HG02642 (cell line): ENCODE measurements around the gene SORBS2.

Experiments used
- ATAC-seq: cut with Tn5 transposase; IDR thresholded peaks from one replicate; pipeline ENCODE4 v1.9.1; 2021; ENCODE audit warnings: mild to moderate bottlenecking; ENCODE audit not compliant: unreplicated experiment, poor library complexity

Gene SORBS2

DNA sequence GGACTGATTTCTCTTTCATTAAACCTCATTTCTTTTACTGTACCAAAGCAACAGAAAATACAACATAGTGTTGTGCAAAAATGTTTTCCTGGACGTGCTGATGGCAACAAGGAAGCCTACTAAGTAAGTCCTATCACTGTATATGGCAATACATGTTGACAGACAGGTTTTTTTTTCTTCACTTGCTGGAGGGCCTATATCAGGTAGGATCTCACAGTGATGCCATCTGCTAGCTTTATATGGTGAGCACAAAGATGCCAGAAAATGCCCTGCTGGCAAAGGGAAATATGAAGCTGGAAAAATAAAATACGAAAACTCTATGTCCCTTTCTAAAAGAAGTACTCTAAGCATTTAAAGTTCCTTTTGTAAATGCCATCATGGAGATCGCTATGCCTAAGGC, 157.7 kb downstream of the SORBS2 start:
- ATAC-seq = no peak

- no peak for ATAC-seq
Observed at GRCh38 chr4:185651851-185652250, 160.1 kb downstream of the SORBS2 start.

- ATAC-seq = no peak
Observed at GRCh38 chr4:185651137-185651677, 160.8 kb downstream of the SORBS2 start.

GRCh38 chr4:185648631-185649030, 163.4 kb downstream of the SORBS2 start:
- no peak for ATAC-seq

GRCh38 chr4:185645403-185645802, 166.6 kb downstream of the SORBS2 start:
- ATAC-seq = no peak

- no peak for ATAC-seq
Observed at GRCh38 chr4:185644408-185644807, 167.6 kb downstream of the SORBS2 start.

- no peak for ATAC-seq
Observed at GRCh38 chr4:185642907-185643306, 169.1 kb downstream of the SORBS2 start.

- no peak for ATAC-seq
Observed at GRCh38 chr4:185640811-185641675, 171.0 kb downstream of the SORBS2 start.

DNA sequence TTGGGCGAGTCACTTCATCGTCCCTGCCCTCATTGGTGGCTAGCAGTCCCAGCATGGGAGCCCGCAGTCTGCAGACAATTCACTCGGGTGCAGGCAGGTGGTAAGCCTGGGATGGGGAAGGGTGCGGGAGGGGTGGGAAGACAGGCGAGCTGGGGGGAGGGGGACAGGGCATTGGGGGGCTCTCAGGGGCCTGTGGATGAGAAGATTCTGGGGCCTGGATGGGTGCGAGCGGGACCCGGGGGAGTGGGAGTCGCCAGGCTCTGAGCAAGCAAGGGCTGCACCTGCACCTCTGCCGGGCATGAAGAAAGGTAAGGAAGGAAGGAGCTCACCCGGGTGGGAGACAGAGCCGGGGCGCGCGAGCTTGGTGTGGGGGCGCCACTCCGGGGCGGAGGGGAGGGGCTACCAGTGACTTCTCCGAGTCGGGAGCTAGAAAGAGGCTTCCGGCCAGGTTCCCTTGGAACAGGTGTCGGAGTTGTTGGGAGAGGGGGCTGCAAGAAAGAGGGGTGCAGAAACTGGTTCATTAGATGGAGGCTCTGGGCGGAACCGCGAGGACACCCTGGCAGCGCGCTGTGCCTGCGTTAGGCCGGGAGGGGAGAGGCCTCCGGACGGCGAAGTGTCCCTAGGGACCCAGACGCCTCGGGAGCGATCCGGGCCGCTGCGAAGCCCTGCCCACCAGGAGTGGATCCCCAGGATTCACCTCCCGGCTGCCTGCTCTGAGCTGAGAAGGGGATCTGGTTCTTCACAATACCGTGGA, 173.3 kb downstream of the SORBS2 start:
- no peak for ATAC-seq

DNA sequence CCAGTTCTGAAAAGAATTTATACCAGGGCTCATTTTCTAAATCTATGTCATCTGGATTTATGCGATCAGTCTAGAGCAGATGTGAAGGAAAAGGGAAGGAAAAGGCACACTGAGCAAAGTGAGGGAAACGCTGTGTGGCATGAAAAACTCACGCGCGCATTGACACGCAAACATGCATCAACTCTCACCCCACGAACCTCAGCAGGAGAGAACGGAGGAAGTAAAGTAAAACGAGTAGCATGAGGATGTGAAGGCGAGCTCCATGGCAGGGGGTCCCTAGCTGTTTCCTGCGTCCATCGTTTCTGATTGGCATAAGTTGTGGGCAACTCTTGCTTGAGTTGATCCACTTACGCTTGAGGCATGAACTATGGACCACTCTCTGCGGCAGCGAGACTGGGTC, 173.9 kb downstream of the SORBS2 start:
- ATAC-seq = no peak

DNA sequence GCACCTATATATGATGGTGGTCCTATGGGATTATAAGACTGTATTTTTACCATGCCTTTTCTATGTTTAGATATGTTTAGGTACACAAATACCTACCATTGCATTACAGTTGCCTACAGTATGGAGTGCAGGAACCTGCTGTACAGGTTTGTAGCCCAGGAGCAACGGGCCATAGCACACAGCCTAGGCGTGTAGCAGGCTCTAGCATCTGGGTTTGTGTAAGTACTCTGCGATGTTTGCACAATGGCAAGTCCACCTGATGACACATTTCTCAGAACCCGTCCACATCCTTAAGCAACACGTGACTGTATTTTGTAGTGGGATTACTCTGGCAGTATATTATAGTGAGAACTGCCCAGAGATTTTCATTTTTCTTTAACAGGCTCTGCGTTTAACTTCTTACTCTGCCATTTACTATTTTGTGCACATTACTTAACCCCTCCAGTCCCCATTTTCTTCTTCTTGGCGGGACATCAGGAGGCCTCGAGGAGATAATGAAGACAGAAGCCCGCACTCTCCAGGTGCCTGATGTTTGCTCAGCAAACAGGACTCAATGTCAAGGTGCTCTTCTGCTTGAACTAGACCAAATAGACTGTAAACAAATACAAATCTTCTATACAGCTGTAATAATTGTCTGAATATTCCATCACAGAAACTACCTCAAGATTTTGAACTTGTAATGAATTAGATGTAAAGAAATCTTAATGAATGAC, 174.7 kb downstream of the SORBS2 start:
- ATAC-seq = no peak

- ATAC-seq = no peak
Observed at GRCh38 chr4:185634066-185634652, 177.8 kb downstream of the SORBS2 start.

GRCh38 chr4:185626798-185627197, 185.2 kb downstream of the SORBS2 start:
- no peak for ATAC-seq

- ATAC-seq = no peak
Observed at GRCh38 chr4:185625503-185625902, 186.5 kb downstream of the SORBS2 start.

- ATAC-seq = no peak
Observed at GRCh38 chr4:185624259-185624589, 187.8 kb downstream of the SORBS2 start.

DNA sequence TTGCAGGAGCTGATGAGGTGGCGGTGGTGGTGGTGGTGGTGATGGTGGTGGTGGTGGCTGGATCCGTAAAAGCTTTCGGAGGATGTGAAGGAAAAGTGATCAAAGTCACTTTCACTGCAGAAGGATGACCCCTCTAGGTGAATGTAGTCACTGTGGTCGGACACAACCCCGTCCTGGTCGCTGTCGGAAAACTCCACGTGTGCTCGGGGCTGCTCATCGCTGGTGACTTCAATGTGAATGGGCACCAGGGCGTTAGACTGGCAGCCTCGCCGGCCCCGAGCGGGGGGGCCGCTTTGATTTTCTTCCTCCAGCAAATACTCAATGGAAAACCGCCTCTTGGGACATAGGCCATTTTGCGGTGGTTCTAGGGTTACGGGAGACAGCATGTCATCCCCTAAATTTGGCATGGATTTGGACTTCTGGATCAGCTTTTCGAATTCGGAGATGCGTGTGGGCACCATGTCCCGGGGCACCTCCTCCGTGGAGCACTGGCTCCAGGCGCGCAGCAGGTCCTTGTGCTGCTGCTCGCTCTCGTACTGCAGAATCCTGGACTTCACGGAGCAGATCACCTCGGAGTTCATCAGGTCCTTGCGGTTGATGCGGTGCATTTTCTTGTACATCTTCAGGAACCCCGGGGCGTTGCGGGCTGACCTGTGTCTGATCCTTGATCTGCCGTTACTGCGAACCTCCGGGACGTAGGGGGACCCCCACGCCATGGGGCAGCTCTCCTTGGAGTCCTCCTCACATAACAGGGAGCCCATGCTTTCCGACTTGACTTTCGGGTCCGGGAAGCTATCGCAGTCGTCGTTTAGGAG, 188.3 kb downstream of the SORBS2 start:
- ATAC-seq = no peak

DNA sequence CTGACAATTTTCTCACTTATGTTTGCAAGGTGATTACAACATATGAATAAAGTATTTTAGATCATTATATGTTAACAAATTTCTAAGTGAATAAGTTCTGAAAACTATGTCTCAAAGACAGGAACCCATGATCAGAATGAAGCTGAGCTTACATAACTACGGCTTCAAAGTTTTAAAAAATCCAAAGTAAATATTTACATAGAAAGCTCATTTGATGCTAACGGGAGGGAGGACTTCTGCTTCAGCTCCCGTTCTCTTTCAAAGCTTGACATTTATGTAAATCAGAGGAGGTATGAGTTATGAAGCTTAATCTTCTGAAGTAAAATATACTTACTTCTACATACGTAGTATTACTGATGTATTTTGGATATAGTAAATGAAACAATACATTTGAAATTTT, 203.8 kb downstream of the SORBS2 start:
- ATAC-seq = no peak

DNA sequence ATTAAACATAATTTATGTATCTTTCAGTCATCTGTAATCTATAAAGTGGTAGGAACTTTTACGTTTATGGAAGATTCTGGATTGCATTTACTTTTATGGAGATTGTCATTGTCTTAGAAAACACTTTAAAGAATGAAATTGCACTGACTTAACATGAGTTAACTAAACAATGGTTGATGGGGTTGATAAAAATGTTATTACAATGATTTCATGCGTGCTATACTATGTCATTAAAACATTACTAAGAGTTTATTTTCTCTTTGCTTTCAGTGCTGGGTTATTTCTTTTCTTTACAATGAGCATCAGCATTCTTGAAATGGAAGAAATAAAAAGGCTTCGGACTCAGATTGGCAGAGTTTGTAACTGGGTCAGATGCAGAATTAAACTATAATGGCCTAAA, 209.6 kb downstream of the SORBS2 start:
- no peak for ATAC-seq

DNA sequence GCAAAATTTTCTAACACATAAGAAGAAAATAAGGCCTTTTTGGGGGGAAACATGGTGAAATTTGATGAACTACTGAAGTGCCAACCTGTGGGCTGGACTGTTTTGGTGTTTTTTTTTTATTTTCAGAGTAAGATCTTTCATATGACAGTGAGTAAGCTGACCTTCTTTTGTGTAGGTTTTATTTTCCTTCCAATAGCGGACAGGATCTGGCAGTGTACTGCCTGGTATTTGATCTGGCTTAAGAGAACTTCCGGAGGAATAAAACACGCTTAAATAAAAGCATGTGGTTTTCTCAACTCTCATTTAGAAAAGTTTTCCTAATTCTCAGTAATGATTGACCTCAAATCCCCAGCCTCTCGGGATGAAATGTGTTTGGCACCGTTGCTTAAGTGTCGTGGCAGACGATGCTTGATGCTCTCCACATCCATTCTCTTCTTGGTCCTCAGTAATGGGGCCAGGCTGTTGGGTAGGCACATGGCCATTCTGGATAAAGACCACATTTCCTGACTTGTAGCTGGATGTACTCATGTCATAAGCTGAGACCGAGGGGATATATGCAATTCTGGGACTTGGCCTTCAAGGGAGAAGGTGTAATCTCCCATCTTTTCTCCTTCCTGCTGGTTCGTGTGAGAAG, 211.1 kb downstream of the SORBS2 start:
- no peak for ATAC-seq
